ENCODE data around the gene PYCARD.
"Not testable (repeated sequence)": the region's sequence is repeated elsewhere in the genome, so short reads cannot be mapped to it uniquely, and the experiment has no call there.

The PYCARD gene

GRCh38 chr16:31202414-31203375 is at the start of gene PYCARD:
Gene PYCARD, minus strand, starts transcription at chr16:31202760. Its CDS starts 70 bp downstream, at chr16:31202690.
- DNase-seq (ENCODE audit: low spot score), result no peak

DNA sequence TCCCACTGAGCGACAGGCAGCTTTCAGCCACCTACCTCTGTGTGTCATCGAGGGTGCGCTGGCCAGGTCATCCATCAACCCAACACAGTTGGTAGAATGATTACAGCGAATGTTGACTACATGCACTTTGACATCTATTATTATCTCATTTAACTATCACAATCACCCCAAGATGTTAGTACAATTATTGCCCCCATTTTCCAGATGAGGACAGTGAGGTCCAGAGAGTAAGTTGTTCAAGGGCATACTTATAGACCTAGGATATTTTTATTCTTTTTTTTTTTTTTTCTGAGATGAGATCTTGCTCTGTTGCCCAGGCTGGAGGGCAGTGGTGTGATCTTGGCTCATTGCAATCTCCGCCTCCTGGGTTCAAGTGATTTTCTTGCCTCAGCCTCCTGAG is 48.9 kb upstream of the PYCARD start:
- no peak for DNase-seq (ENCODE audit: low spot score)

GRCh38 chr16:31250782-31251384 is 48.3 kb upstream of the PYCARD start:
- no peak for DNase-seq (ENCODE audit: low spot score)

DNA sequence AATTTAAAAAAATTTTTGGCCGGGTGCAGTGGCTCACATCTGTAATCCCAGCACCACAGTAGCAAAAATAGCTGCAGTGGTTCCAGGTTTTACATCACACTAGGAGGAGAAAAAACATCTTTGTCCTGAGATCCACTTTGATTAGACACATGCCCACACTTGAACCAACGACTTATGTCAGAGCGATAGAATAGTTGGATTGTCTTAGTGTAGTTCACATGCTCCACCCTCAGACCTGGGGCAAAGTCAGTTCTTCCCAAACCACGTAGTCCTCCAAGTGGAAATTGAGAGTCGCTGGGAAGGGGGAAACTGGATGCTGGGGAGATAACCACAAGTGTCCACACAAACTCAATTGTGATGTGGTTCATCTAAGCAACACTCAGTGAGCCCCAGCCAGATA is 45.8 kb upstream of the PYCARD start:
- DNase-seq (ENCODE audit: low spot score), result no peak

- no peak for DNase-seq (ENCODE audit: low spot score)
These were observed 43.7 kb upstream of the PYCARD start for GRCh38 chr16:31246296-31246695.

- DNase-seq (ENCODE audit: low spot score), result not testable (repeated sequence)
These were observed 43.0 kb upstream of the PYCARD start for GRCh38 chr16:31245598-31245997.

GRCh38 chr16:31243734-31244670 is 41.4 kb upstream of the PYCARD start:
- no peak for DNase-seq (ENCODE audit: low spot score)

DNA sequence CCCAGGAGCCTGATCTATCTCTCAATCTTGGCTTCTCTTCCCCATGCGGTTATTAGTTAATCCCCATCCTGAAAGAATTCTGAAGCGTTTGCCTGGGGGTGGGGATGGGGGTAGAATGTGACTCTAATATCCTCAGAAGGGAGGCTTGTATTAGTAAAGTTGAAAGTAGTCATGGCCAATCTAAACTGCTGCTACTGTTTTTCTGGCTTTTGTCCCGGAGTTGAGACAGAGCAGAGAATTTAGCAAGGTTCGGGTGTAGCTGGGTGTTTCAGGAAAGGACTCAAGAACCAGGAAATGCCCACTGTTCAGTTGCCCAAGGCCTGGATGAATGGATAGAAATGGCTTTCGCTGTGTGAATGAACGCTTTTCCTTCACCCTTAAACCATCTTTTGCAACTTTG is 39.6 kb upstream of the PYCARD start:
- no peak for DNase-seq (ENCODE audit: low spot score)

GRCh38 chr16:31238041-31238440 is 35.5 kb upstream of the PYCARD start:
- no peak for DNase-seq (ENCODE audit: low spot score)

- no peak for DNase-seq (ENCODE audit: low spot score)
These were observed 26.9 kb upstream of the PYCARD start for GRCh38 chr16:31229501-31229900.

GRCh38 chr16:31228206-31228605 is 25.6 kb upstream of the PYCARD start:
- no peak for DNase-seq (ENCODE audit: low spot score)

GRCh38 chr16:31225193-31225592 is 22.6 kb upstream of the PYCARD start:
- DNase-seq (ENCODE audit: low spot score), result no peak

DNA sequence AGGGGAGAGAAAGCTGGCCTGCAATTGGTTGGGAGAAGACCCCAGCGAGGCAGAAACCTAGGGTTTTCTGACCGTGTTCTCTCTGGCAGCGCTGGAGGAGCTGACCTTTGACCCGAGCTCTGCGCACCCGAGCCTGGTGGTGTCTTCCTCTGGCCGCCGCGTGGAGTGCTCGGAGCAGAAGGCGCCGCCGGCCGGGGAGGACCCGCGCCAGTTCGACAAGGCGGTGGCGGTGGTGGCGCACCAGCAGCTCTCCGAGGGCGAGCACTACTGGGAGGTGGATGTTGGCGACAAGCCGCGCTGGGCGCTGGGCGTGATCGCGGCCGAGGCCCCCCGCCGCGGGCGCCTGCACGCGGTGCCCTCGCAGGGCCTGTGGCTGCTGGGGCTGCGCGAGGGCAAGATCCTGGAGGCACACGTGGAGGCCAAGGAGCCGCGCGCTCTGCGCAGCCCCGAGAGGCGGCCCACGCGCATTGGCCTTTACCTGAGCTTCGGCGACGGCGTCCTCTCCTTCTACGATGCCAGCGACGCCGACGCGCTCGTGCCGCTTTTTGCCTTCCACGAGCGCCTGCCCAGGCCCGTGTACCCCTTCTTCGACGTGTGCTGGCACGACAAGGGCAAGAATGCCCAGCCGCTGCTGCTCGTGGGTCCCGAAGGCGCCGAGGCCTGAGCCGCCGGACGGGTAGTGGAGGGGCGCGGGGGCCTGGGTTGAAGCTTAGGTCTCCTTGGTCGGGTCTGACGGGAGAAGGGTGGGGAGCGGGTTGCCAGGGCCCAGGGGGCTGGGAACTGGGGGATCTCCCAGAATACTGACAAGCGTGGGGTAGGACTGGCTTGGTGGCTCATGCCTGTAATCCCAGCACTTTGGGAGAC is 21.8 kb upstream of the PYCARD start:
- no peak for DNase-seq (ENCODE audit: low spot score)

DNA sequence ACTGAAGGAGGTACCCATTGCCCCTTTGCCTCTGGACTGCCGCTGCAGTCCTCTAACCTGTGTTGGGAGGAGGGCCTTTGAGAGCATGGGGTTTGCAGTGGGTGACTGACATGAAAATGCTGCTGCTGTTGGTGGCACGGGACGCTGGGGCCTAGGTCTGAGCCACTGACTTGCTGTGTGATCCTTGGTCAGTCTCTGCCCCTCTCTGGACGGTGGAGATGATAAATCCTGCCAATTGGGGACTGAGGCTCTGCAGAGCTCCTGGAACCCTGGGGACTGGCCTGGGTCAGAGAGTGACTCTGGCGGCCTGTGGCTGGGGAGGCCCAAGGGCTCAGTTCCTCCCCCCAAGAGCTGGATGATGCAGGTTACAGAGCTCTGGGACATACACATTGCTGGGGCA is 20.5 kb upstream of the PYCARD start:
- no peak for DNase-seq (ENCODE audit: low spot score)

- no peak for DNase-seq (ENCODE audit: low spot score)
These were observed 19.0 kb upstream of the PYCARD start for GRCh38 chr16:31221357-31222160.

GRCh38 chr16:31219154-31219741 is 16.7 kb upstream of the PYCARD start:
- DNase-seq (ENCODE audit: low spot score), result no peak

- DNase-seq (ENCODE audit: low spot score), result no peak
These were observed 14.6 kb upstream of the PYCARD start for GRCh38 chr16:31217136-31217530.

GRCh38 chr16:31216422-31217135 is 14.0 kb upstream of the PYCARD start, which contains the start of gene PYDC1:
Gene PYDC1, minus strand, starts transcription at chr16:31217135. Its CDS starts 107 bp downstream, at chr16:31217028.
- no peak for DNase-seq (ENCODE audit: low spot score)

All from kidney capillary endothelial cell (primary cell).